HCT116 (cell line): ENCODE measurements around the gene TBXT. TPM values are rescaled to one million over a fixed set of nuclear protein-coding genes. Genes with fewer than 3 reads are reported as not detected.

Experiments
- ATAC-seq: fragments of 200-7000 bp; cut with Tn5 transposase; 2 replicates; pipeline ENCODE4 v1.9.1; 2020; ENCODE audit warnings: mild to moderate bottlenecking, moderate library complexity
- BruUV-seq: library from RNA; stranded (reverse); fragments of 400-500 nt; replicated peaks from 2 replicates; lab custom pipeline; 2021; lab: Mats Ljungman, UMichigan
- CTCF ChIA-PET: fragments of 300-600 bp; sonication (Branson Sonifier 250); formaldehyde crosslinking; loops from one replicate; lab custom pipeline; 2021; ENCODE audit warnings: antibody characterized with exemption; lab: Charles Lee
- POLR2A ChIA-PET: fragments of 300-600, 350-600 bp; sonication (Branson Sonifier 250); formaldehyde crosslinking; loops from one replicate; lab custom pipeline; 2021; ENCODE audit warnings: antibody characterized with exemption; lab: Charles Lee
- RAD21 ChIA-PET, 2 experiments: fragments of 300-600 bp; sonication (Branson Sonifier 250); formaldehyde crosslinking; loops; one replicate each; lab custom pipeline; 2023; ENCODE audit warnings: low total read pairs in 2 of 2; ENCODE audit not compliant: uncharacterized antibody in 2 of 2, unreplicated experiment in 2 of 2, low non-redundant PET in 1 of 2; lab: Charles Lee
- DNase-seq: peaks from one replicate; pipeline ENCODE4 v3.0.0-alpha.2; 2010; ENCODE audit warnings: low read depth, low spot score
- H2AFZ ChIP-seq: fragments of 200-600 bp; shearing (Covaris generic), sonication (generic); 2 replicates; pipeline ENCODE4 v1.6.1; 2017; ENCODE audit warnings: low read depth, mixed run types, mixed read lengths, antibody characterized with exemption, low read length; ENCODE audit not compliant: poor library complexity, severe bottlenecking
- H3K27ac ChIP-seq: 2 replicates; pipeline ENCODE4 v1.5.1; 2012; ENCODE audit warnings: low read depth, low read length
- H3K27me3 ChIP-seq: fragments of 200-600 bp; sonication (generic); 2 replicates; pipeline ENCODE4 v1.6.1; 2016; ENCODE audit warnings: mixed run types, low read length, mixed read lengths; ENCODE audit not compliant: insufficient read depth
- H3K36me3 ChIP-seq, 2 experiments: fragments of 200-500 bp in 1 of 2; fragments of 200-600 bp in 1 of 2; sonication (Bioruptor generic) in 1 of 2; sonication (generic) in 1 of 2; 2 replicates each; pipeline versions ENCODE4 v1.5.1 to v1.6.1; 2014 to 2016; ENCODE audit warnings: low read length in 2 of 2, inconsistent platforms in 1 of 2, mixed read lengths in 1 of 2, mixed run types in 1 of 2; ENCODE audit not compliant: insufficient read depth in 2 of 2, control insufficient read depth in 1 of 2
- H3K4me1 ChIP-seq, 2 experiments: fragments of 200-600 bp in 1 of 2; sonication (generic) in 1 of 2; 2 replicates each; pipeline versions ENCODE4 v1.5.1 to v1.6.1; 2012 to 2017; ENCODE audit warnings: low read length in 2 of 2, inconsistent platforms in 1 of 2, mild to moderate bottlenecking in 1 of 2, mixed read lengths in 1 of 2, mixed run types in 1 of 2, moderate library complexity in 1 of 2; ENCODE audit not compliant: insufficient read depth in 2 of 2, control insufficient read depth in 1 of 2
- H3K4me2 ChIP-seq: fragments of 200-600 bp; sonication (generic); 2 replicates; pipeline ENCODE4 v1.6.1; 2017; ENCODE audit warnings: mixed run types, low read length, mixed read lengths
- H3K4me3 ChIP-seq, 2 experiments: fragments of 200-600 bp in 1 of 2; sonication (generic) in 1 of 2; replicated peaks in 1 of 2; 2 replicates each; pipeline ENCODE4 v1.5.1; 2011 to 2016; ENCODE audit warnings: low read length in 2 of 2, control low read depth in 1 of 2, low read depth in 1 of 2, mild to moderate bottlenecking in 1 of 2, mixed read lengths in 1 of 2, mixed run types in 1 of 2
- H3K79me2 ChIP-seq: fragments of 200-600 bp; sonication (generic); 2 replicates; pipeline ENCODE4 v1.6.1; 2017; ENCODE audit warnings: mild to moderate bottlenecking, mixed run types, low read length, moderate library complexity, mixed read lengths; ENCODE audit not compliant: insufficient read depth
- H3K9ac ChIP-seq: fragments of 200-600 bp; sonication (generic); 2 replicates; pipeline ENCODE4 v1.6.1; 2016; ENCODE audit warnings: low read length, mixed read lengths
- H3K9me2 ChIP-seq: fragments of 200-600 bp; sonication (generic), shearing (Covaris generic); 2 replicates; pipeline ENCODE4 v1.6.1; 2017; ENCODE audit warnings: mixed run types, mild to moderate bottlenecking, moderate library complexity; ENCODE audit not compliant: insufficient read depth
- H3K9me3 ChIP-seq, 2 experiments: fragments of 200-500 bp in 1 of 2; fragments of 200-600 bp in 1 of 2; sonication (Bioruptor generic) in 1 of 2; sonication (generic) in 1 of 2; 2 replicates each; pipeline ENCODE4 v1.6.1; 2014 to 2017; ENCODE audit warnings: low read length in 2 of 2, mixed read lengths in 2 of 2, inconsistent platforms in 1 of 2, low read depth in 1 of 2, mild to moderate bottlenecking in 1 of 2, mixed run types in 1 of 2, moderate library complexity in 1 of 2; ENCODE audit not compliant: control insufficient read depth in 1 of 2, insufficient read depth in 1 of 2
- H4K20me1 ChIP-seq: fragments of 200-600 bp; sonication (generic), shearing (Covaris generic); 2 replicates; pipeline ENCODE4 v1.6.1; 2017; ENCODE audit warnings: mixed run types, mild to moderate bottlenecking, moderate library complexity; ENCODE audit not compliant: insufficient read depth
- ATF3 ChIP-seq: IDR thresholded peaks from 2 replicates; pipeline ENCODE4 v1.6.1; 2012
- EGR1 ChIP-seq: IDR thresholded peaks from 2 replicates; pipeline ENCODE4 v1.6.1; 2012; ENCODE audit warnings: low read depth
- ELF1 ChIP-seq: IDR thresholded peaks from 2 replicates; pipeline ENCODE4 v1.6.1; 2012; ENCODE audit warnings: low read depth, borderline replicate concordance
- EZH2 ChIP-seq: fragments of 200-600 bp; sonication (generic); IDR thresholded peaks from 2 replicates; pipeline ENCODE4 v1.6.1; 2017; ENCODE audit warnings: antibody characterized with exemption, mixed run types
- EZH2phosphoT487 ChIP-seq: fragments of 200-600 bp; IDR thresholded peaks from 2 replicates; pipeline ENCODE4 v1.6.1; 2018; ENCODE audit warnings: antibody characterized with exemption, borderline replicate concordance
- FOSL1 ChIP-seq: IDR thresholded peaks from 2 replicates; pipeline ENCODE4 v1.6.1; 2012; ENCODE audit warnings: low read depth
- JUND ChIP-seq: IDR thresholded peaks from 2 replicates; pipeline ENCODE4 v1.6.1; 2012
- POLR2A ChIP-seq: IDR thresholded peaks from 2 replicates; pipeline ENCODE4 v1.7.0; 2011; ENCODE audit warnings: borderline replicate concordance; ENCODE audit not compliant: insufficient read depth, insufficient read length; ENCODE audit errors: extremely low read depth
- POLR2AphosphoS5 ChIP-seq: IDR thresholded peaks from 2 replicates; pipeline ENCODE4 v1.6.1; 2011; ENCODE audit warnings: mild to moderate bottlenecking, low read depth, low read length, moderate library complexity
- REST ChIP-seq: IDR thresholded peaks from 2 replicates; pipeline ENCODE4 v1.6.1; 2012; ENCODE audit warnings: low read depth
- SP1 ChIP-seq: IDR thresholded peaks from 2 replicates; pipeline ENCODE4 v1.6.1; 2012; ENCODE audit warnings: low read depth
- SRF ChIP-seq: IDR thresholded peaks from 2 replicates; pipeline ENCODE4 v1.6.1; 2012; ENCODE audit warnings: low read depth
- TCF7L2 ChIP-seq: IDR thresholded peaks from 2 replicates; pipeline ENCODE4 v1.7.0; 2011; ENCODE audit warnings: borderline replicate concordance, inconsistent platforms; ENCODE audit not compliant: insufficient read depth, insufficient read length; ENCODE audit errors: extremely low read depth
- YY1 ChIP-seq: IDR thresholded peaks from 2 replicates; pipeline ENCODE4 v1.6.1; 2011; ENCODE audit warnings: low read length, low read depth, moderate library complexity, mild to moderate bottlenecking; ENCODE audit not compliant: insufficient replicate concordance; ENCODE audit errors: extremely low read depth
- ZBTB33 ChIP-seq: IDR thresholded peaks from 2 replicates; pipeline ENCODE4 v1.6.1; 2011; ENCODE audit warnings: mild to moderate bottlenecking, low read length, moderate library complexity; ENCODE audit not compliant: insufficient replicate concordance; ENCODE audit errors: extremely low read depth
- ZFX ChIP-seq: fragments of 450-650 bp; IDR thresholded peaks from 2 replicates; pipeline ENCODE4 v1.6.1; 2017
- ZNF274 ChIP-seq: fragments of 200-500 bp; sonication (Bioruptor generic); IDR thresholded peaks from 2 replicates; pipeline ENCODE4 v1.6.1; 2014; ENCODE audit warnings: mild to moderate bottlenecking, low read depth, low read length, inconsistent platforms
- intact Hi-C: fragments of 100-400 bp; cut with micrococcal nuclease; formaldehyde crosslinking; loops from 2 replicates; pipeline ENCODE4 v1.10.0; 2022
- total RNA-seq: library from RNA; stranded (reverse); gene quantifications from one replicate; pipeline ENCODE4 v1.2.1, GENCODE V29; 2021; ENCODE audit not compliant: unreplicated experiment

The TBXT gene
- total RNA-seq, 1 experiment from 2014 or later, result not detected

GRCh38 chr6:166112580-166112979 lies 55.1 kb downstream of the TBXT start:
- POLR2A ChIA-PET, result no interaction called here

More at GRCh38 chr6:166112580-166112979, 55.1 kb downstream of the TBXT start:
- H4K20me1 ChIP-seq, result no peaks in the 10 kb centered on the region
- no peaks in the 10 kb centered on the region for H3K36me3 ChIP-seq
- no peak overlapping the region for H3K9ac ChIP-seq
- H3K4me1 ChIP-seq, result peaks cover 0 to 4% of the 10 kb centered on the region in 2 experiments; a peak in 1 of 4 replicates
- H3K9me2 ChIP-seq, result no peaks in the 10 kb centered on the region
- no peaks in the 10 kb centered on the region for H3K9me3 ChIP-seq
- H3K4me2 ChIP-seq, result peak overlapping the region; percentile 37
- RAD21 ChIA-PET, result no interaction called here
- ATAC-seq, result 0 out of 2 replicates have a peak, but pooled peaks have one; percentile 54
- intact Hi-C loops, result no loop called here
- H3K4me3 ChIP-seq, result no peak overlapping the region
- H2AFZ ChIP-seq, result peak overlapping the region; percentile 7
- no TSS peak for BruUV-seq
- DNase-seq, result no peak
- no peak for TF ChIP-seq TCF7L2
- TF ChIP-seq SP1, result no peak
- no peak for TF ChIP-seq ZBTB33
- no peak for TF ChIP-seq ZNF274
- no peak for TF ChIP-seq SRF
- no peak for TF ChIP-seq EZH2
- no peak for TF ChIP-seq YY1
- TF ChIP-seq POLR2A, result no peak
- TF ChIP-seq EGR1, result no peak
- TF ChIP-seq JUND, result no peak
- no peak for TF ChIP-seq ZFX
- no peak for TF ChIP-seq EZH2phosphoT487
- no peak for TF ChIP-seq FOSL1
- TF ChIP-seq REST, result no peak
- no peak for TF ChIP-seq POLR2AphosphoS5
- no peak for TF ChIP-seq ATF3
- no peak for TF ChIP-seq ELF1
- CTCF ChIA-PET, result no interaction called here
- H3K79me2 ChIP-seq, result no peaks in the 10 kb centered on the region
- no peak overlapping the region for H3K27ac ChIP-seq
- H3K27me3 ChIP-seq, result no peaks in the 10 kb centered on the region
